SH-SY5Y (cell line): ENCODE data around the gene PHTF2.

ENCODE experiments used
- GATA2 ChIP-seq: IDR thresholded peaks from 2 replicates; pipeline ENCODE4 v1.6.1; 2011; ENCODE audit warnings: mild to moderate bottlenecking, low read depth, low read length
- GATA3 ChIP-seq: IDR thresholded peaks from 2 replicates; pipeline ENCODE4 v1.6.1; 2011; ENCODE audit warnings: low read depth, mild to moderate bottlenecking, low read length, moderate library complexity

The PHTF2 gene

DNA sequence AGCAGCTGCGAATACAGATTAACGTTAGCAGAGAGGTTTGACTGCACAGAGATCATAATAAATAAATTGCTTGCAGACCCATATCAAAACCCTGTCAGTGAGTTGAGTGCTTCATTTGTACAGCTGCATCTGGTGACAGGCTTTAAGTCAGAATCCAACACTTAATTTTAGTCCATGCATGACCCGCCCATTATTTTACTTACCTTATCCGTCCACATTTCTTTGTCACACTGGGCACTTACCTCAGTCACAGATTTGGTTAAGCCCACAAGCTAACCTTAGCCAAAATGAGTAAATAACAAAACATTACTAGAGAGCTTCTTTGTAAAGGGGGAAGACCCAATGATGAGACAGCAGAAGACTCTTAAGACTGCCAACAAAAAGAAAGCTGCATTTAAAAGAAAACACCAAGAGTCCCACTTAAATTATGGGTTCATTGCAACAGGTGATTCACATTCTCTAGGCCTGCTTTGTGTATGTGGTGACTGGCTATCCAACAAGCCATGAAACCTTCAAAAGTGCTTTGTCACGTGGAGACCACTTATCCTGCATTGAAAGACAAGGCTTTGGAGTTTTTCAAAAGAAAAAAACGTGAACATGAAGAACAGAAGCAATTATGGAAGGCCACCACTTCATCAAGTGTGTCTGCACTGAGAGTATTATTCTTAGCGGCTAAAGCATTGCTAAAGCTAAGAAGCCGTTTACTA is 32.2 kb downstream of the PHTF2 start:
- TF ChIP-seq GATA3 (no peak), GATA2 (no peak)

- TF ChIP-seq GATA3 (no peak), GATA2 (no peak)
Observed at GRCh38 chr7:77831481-77831880, 32.9 kb downstream of the PHTF2 start.

DNA sequence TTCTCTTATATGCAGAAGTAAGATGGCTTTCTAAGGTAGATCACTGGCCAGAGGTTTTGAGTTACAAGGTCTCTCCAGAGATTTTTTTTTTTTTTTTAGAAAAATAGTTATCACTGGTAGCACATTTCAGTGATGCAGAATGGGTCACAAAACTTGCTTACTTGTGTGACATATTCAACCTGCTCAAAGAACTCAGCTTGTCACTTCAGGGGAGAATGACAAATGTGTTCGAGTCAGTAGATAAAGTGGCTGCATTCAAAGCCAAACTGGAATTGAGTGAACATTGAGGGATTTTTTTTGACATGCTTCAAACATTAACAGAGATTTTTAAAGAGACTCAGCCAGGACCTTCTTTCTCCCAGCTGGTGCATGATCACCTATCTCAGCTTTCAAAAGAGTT is 33.4 kb downstream of the PHTF2 start:
- TF ChIP-seq GATA3 (no peak), GATA2 (no peak)

DNA sequence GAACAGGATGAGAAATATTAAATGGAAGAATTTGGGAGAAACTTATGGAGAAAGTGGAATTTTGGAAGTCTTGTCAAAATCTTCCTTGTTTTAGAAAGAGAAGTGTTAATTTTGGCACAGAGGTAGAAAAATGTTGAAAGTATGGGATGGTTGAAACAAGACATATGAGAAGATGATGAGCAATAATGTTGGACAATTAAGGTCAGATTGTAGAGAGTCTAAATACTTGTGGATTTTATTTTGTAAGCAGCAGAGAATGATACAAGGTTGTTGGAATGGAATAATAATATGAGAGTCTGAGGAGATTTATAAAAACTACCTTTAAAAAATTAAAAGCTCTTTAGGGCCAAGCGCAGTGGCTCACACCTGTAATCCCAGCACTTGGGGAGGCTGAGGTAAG is 34.6 kb downstream of the PHTF2 start:
- no peak for TF ChIP-seq GATA2
- no peak for TF ChIP-seq GATA3

GRCh38 chr7:77837275-77837674 is 38.7 kb downstream of the PHTF2 start:
- no peak for TF ChIP-seq GATA3
- TF ChIP-seq GATA2: no peak

DNA sequence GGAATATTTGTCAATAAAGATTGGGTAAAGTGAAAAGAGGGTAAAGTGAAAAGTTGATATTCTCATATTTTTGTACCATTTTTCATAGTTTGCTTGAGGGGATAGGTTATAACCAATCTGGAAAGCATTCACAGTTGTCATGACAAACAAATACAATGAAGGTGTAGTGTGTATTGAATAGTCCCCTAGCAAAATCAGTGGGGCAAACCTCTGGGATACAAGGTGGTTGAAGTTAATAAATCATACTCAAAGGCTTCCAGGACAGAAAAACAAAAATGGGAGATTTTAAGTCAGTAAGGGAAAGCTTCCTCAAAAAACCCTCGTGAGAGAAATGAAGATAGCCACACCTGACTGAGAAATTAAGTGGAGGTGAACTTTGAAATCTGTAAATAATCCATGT is 39.4 kb downstream of the PHTF2 start:
- TF ChIP-seq GATA2 (no peak), GATA3 (no peak)

GRCh38 chr7:77838929-77839491 is 40.4 kb downstream of the PHTF2 start:
- TF ChIP-seq GATA2: no peak
- no peak for TF ChIP-seq GATA3

DNA sequence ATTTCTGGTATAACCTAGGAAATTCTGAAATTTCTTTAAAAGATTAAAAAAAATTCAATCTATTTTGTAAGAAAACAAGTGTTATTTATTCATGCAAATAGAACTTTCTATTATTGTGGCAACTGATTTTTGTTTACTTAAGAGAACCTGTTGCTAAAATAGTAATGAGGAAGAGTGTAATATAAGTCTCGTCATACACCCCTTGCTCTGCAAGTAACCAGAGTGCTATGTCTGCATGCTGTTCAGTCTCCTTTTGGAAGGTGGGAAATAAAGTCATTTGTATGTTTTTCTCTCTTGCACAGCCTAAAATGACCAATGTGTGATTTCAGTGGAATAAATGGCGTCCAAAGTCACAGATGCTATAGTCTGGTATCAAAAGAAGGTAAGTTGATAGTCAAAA is 41.3 kb downstream of the PHTF2 start:
- no peak for TF ChIP-seq GATA2
- no peak for TF ChIP-seq GATA3

- no peak for TF ChIP-seq GATA2
- no peak for TF ChIP-seq GATA3
Observed at GRCh38 chr7:77843194-77843593, 44.6 kb downstream of the PHTF2 start.

DNA sequence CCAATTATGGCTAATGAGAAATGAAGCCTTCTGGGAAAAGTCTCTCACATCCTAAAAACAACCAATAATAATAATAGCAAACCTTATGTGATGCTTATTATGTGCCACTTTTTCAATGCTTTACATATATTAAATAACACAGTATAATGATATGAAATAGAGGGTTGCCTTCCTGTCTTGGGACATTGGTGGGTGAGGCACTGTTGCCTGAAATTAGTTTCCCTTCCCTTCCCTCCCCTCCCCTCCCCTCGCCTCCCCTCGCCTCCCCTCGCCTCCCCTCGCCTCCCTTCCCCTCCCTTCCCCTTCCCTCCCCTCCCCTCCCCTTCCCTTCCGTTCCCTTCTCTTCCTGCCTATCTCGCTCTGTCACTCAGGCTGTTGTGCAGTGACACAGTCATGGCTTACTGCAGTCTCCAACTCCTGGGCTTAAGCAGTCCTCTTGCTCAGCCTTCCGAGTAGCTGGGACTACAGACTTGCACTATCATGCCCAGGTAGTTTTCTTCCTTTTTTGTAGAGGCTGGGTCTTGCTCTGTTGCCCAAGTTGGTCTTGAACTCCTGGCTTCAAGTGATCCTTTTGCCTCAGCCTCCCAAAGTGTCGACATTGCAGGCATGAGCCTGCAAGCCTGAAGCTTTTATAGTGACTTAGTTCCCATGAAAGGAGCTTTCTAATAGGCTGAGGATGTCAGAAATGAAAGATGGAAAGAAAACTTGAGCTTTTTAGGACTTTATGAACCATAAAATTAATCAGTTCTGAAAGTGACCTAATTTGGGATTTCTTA is 47.9 kb downstream of the PHTF2 start:
- TF ChIP-seq GATA3 (no peak), GATA2 (no peak)

GRCh38 chr7:77855371-77856083 is 57.0 kb downstream of the PHTF2 start:
- no peak for TF ChIP-seq GATA3
- no peak for TF ChIP-seq GATA2

DNA sequence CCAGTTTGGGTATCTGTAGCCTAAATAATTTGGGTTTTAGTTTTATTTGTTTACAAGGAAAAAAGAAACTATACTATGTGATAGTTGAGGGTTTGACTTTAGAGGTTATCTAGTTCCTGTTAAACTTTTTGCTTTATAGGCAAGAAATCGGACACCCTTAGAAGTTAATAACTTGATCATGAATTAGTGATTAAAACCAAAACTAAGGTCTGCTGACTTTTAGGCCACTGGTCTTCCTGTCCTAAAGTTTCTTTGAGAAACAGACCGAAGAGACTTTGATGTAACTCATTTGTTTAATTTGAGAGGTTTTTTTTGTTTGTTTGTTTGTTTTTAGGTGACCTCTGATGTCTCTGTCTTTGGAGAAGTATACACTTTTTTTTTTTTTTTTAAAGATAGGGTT is 59.7 kb downstream of the PHTF2 start:
- TF ChIP-seq GATA3 (no peak), GATA2 (no peak)

GRCh38 chr7:77859343-77859742 is 60.8 kb downstream of the PHTF2 start:
- TF ChIP-seq GATA2 (no peak), GATA3 (no peak)

- no peak for TF ChIP-seq GATA2
- no peak for TF ChIP-seq GATA3
Observed at GRCh38 chr7:77862691-77863090, 64.1 kb downstream of the PHTF2 start.
